Suprapubic skin (tissue), 4 donors: ENCODE results near the gene NRN1. TPM values are rescaled to one million over a fixed set of nuclear protein-coding genes. Genes with fewer than 3 reads are reported as not detected.

Experiments used
- DNase-seq, 2 donors: peaks; one replicate each; pipeline ENCODE4 v3.0.0-alpha.2; 2019; ENCODE audit warnings: low spot score in 2 of 2
- H3K27ac ChIP-seq: fragments of 200-600 bp; sonication (generic); one replicate; pipeline ENCODE4 v1.5.1; 2019
- H3K27me3 ChIP-seq: fragments of 200-600 bp; sonication (generic); one replicate; pipeline ENCODE4 v1.5.1; 2019
- H3K36me3 ChIP-seq: fragments of 200-600 bp; sonication (generic); one replicate; pipeline ENCODE4 v1.5.1; 2019
- H3K4me1 ChIP-seq: fragments of 200-600 bp; sonication (generic); one replicate; pipeline ENCODE4 v1.5.1; 2019
- H3K4me3 ChIP-seq: fragments of 200-600 bp; sonication (generic); one replicate; pipeline ENCODE4 v1.5.1; 2019; ENCODE audit warnings: mild to moderate bottlenecking
- H3K9me3 ChIP-seq: fragments of 200-600 bp; sonication (generic); one replicate; pipeline ENCODE4 v1.5.1; 2019
- EP300 ChIP-seq: sonication (generic); formaldehyde crosslinking; IDR thresholded peaks from one replicate; pipeline ENCODE4 v1.6.1; 2017; ENCODE audit warnings: antibody characterized with exemption
- POLR2A ChIP-seq, 2 donors: fragments of 450-650 bp; IDR thresholded peaks; one replicate each; pipeline ENCODE4 v1.6.1; 2017; ENCODE audit warnings: antibody characterized with exemption in 2 of 2, mild to moderate bottlenecking in 2 of 2, moderate library complexity in 2 of 2
- POLR2AphosphoS5 ChIP-seq, 3 donors: sonication (generic); formaldehyde crosslinking; IDR thresholded peaks; one replicate each; pipeline ENCODE4 v1.6.1; 2017; ENCODE audit warnings: antibody characterized with exemption in 3 of 3
- WGBS: methylation state at CpG from one replicate; pipeline ENCODE4 v1.1.5; 2018; 5-methylcytosine and 5-hydroxymethylcytosine counted together
- total RNA-seq, 4 donors: library from RNA; depleted of rRNA; stranded (reverse); fragments of >200 nt; gene quantifications; one replicate each; pipeline ENCODE4 v1.1.0, GENCODE V29; 2016
- TF ChIP-seq, protein P1 (sequence below), 2 donors: fragments of 200-600 bp in 1 of 2; fragments of 450-650 bp in 1 of 2; sonication (generic) in 1 of 2; IDR thresholded peaks; one replicate each; pipeline ENCODE4 v1.5.1; 2016 to 2019; ENCODE audit warnings: antibody characterized with exemption in 2 of 2, mild to moderate bottlenecking in 1 of 2, moderate library complexity in 1 of 2

The NRN1 gene
- total RNA-seq, 4 donors from 2014 or later: 5.1 to 16.1 (median 8.8) TPM

- WGBS: 89% methylated on average over 2 of the region's 2 CpGs
- H3K4me1 ChIP-seq: no peaks in the 10 kb centered on the region
- H3K27ac ChIP-seq: no peak overlapping the region
- TF ChIP-seq, protein P1, sequence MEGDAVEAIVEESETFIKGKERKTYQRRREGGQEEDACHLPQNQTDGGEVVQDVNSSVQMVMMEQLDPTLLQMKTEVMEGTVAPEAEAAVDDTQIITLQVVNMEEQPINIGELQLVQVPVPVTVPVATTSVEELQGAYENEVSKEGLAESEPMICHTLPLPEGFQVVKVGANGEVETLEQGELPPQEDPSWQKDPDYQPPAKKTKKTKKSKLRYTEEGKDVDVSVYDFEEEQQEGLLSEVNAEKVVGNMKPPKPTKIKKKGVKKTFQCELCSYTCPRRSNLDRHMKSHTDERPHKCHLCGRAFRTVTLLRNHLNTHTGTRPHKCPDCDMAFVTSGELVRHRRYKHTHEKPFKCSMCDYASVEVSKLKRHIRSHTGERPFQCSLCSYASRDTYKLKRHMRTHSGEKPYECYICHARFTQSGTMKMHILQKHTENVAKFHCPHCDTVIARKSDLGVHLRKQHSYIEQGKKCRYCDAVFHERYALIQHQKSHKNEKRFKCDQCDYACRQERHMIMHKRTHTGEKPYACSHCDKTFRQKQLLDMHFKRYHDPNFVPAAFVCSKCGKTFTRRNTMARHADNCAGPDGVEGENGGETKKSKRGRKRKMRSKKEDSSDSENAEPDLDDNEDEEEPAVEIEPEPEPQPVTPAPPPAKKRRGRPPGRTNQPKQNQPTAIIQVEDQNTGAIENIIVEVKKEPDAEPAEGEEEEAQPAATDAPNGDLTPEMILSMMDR (IDR thresholded peaks at IDR 0.05): no peak
- TF ChIP-seq EP300: no peak
- no peaks in the 10 kb centered on the region for H3K36me3 ChIP-seq
- H3K4me3 ChIP-seq: no peak overlapping the region
- H3K9me3 ChIP-seq: no peaks in the 10 kb centered on the region
- H3K27me3 ChIP-seq: peaks cover under 1% of the 10 kb centered on the region
- DNase-seq: no peak
Measured at GRCh38 chr6:5962794-5963193, 43.9 kb downstream of the NRN1 start.

DNA sequence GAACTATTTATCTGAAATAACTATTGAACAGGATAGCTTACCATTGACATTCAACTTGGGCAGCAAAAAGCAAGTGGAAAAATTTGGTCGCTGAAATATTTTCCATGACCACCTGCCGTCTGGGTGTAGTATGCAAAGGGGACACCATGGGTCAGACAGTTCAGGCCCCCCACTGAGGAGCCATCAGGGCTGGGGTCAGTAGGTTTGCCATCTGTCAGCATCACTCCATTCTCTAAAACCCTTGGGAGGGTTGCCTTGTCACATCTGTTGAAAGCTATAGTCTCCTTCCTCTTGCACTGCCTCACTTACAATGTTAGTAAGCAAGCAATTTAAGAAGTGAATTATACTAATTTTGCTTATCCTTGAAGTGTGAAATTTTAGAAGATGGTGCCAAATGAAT is 44.9 kb downstream of the NRN1 start:
- no peak overlapping the region for H3K27ac ChIP-seq
- no peak overlapping the region for H3K4me3 ChIP-seq
- peaks cover 3% of the 10 kb centered on the region for H3K27me3 ChIP-seq
- no peaks in the 10 kb centered on the region for H3K36me3 ChIP-seq
- H3K9me3 ChIP-seq: no peaks in the 10 kb centered on the region
- TF ChIP-seq, protein P1 (IDR thresholded peaks at IDR 0.05): no peak
- H3K4me1 ChIP-seq: no peaks in the 10 kb centered on the region
- WGBS: 75% methylated on average over 2 of the region's 2 CpGs
- no peak for DNase-seq

DNA sequence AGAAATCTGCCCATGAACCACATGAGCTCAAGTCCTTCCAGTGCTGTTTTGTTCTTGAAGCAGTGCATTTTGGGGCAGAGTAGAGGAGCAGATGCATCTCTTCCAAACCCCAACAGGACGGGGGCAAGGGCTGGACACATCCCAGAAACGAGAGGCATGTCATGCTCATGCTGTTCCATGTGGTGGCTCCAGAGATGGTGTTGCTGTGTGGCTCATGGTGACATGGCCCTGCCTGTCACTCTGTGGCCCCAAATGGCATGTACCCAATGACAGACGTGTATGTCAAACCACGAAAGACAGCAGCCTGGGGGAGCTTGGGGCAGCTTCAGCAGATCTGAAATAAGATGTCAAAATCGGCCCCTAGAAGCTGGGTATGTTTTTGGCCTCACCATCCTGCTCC is 46.3 kb downstream of the NRN1 start:
- TF ChIP-seq EP300 (no peak), POLR2A (IDR thresholded peaks at IDR 0.05) (no peak), POLR2AphosphoS5 (IDR thresholded peaks at IDR 0.05) (no peak)
- TF ChIP-seq, protein P1 (IDR thresholded peaks at IDR 0.05): no peak
- H3K4me3 ChIP-seq: no peak overlapping the region
- H3K27ac ChIP-seq: no peak overlapping the region
- H3K9me3 ChIP-seq: no peaks in the 10 kb centered on the region
- 86% methylated on average over 4 of the region's 5 CpGs for WGBS
- DNase-seq: no peak
- H3K4me1 ChIP-seq: no peaks in the 10 kb centered on the region
- no peaks in the 10 kb centered on the region for H3K36me3 ChIP-seq
- H3K27me3 ChIP-seq: peaks cover 3% of the 10 kb centered on the region

DNA sequence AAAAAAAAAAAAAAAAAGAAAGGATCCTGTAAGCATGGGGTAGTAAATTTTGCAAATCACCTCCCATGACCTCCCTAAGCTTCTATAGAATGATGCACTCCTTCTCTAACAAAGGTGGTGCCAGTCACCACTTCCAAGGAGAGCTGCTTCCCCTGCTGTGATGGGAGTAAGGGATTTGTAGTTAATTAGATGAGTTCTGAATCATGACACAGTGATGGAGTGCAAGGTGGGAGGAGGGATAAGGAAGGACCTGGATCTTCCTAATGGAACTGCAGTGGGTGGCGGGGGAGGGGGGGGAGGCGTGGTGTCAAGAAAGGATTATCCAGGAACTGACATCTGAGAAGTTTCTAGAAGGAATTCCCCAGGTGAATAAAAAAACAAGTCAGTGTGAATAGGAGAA is 47.8 kb downstream of the NRN1 start:
- 79% methylated on average over 2 of the region's 2 CpGs for WGBS
- Histone ChIP-seq H3K9me3 (no peaks in the 10 kb centered on the region), H3K4me3 (no peak overlapping the region), H3K27me3 (peaks cover 3% of the 10 kb centered on the region), H3K27ac (no peak overlapping the region), H3K36me3 (no peaks in the 10 kb centered on the region), H3K4me1 (no peaks in the 10 kb centered on the region)
- no peak for TF ChIP-seq POLR2AphosphoS5 (IDR thresholded peaks at IDR 0.05)
- no peak for TF ChIP-seq EP300
- TF ChIP-seq POLR2A (IDR thresholded peaks at IDR 0.05): no peak
- TF ChIP-seq, protein P1 (IDR thresholded peaks at IDR 0.05): no peak
- DNase-seq: no peak

- H3K4me1 ChIP-seq: no peaks in the 10 kb centered on the region
- peaks cover 3% of the 10 kb centered on the region for H3K27me3 ChIP-seq
- no peaks in the 10 kb centered on the region for H3K36me3 ChIP-seq
- WGBS: 54% methylated on average over 6 of the region's 6 CpGs
- no peak for TF ChIP-seq POLR2AphosphoS5 (IDR thresholded peaks at IDR 0.05)
- TF ChIP-seq, protein P1 (IDR thresholded peaks at IDR 0.05): no peak
- no peak overlapping the region for H3K4me3 ChIP-seq
- no peak overlapping the region for H3K27ac ChIP-seq
- DNase-seq: no peak
- H3K9me3 ChIP-seq: no peaks in the 10 kb centered on the region
Measured at GRCh38 chr6:5956939-5957338, 49.8 kb downstream of the NRN1 start.
